HepG2 (cell line): ENCODE results near the gene SEMA4C. TPM values are rescaled to one million over a fixed set of nuclear protein-coding genes. Genes with fewer than 3 reads are reported as not detected.

Source experiments
- ATF1 ChIP-seq: IDR thresholded peaks from 2 replicates; pipeline ENCODE4 v1.6.1; 2016; ENCODE audit warnings: mild to moderate bottlenecking, control low read depth
- HES4 ChIP-seq: sonication (generic); formaldehyde crosslinking; IDR thresholded peaks from 2 replicates; pipeline ENCODE4 v1.9.0; 2021; ENCODE audit warnings: mild to moderate bottlenecking, missing genetic modification reagents, borderline replicate concordance
- HNF1B ChIP-seq: sonication (generic); formaldehyde crosslinking; IDR thresholded peaks from 2 replicates; pipeline ENCODE4 v1.5.1; 2020; ENCODE audit warnings: mild to moderate bottlenecking, moderate library complexity, missing genetic modification reagents
- HNF4G ChIP-seq, 2 experiments: sonication (generic) in 1 of 2; formaldehyde crosslinking in 1 of 2; IDR thresholded peaks; 2 replicates each; pipeline versions ENCODE4 v1.4.0 to v1.6.1; 2011 to 2020; ENCODE audit warnings: borderline replicate concordance in 2 of 2, low read depth in 2 of 2, mild to moderate bottlenecking in 2 of 2, low read length in 1 of 2, missing genetic modification reagents in 1 of 2, moderate library complexity in 1 of 2
- HOMEZ ChIP-seq: IDR thresholded peaks from 2 replicates; pipeline ENCODE4 v1.6.1; 2016; ENCODE audit warnings: low read depth
- MED1 ChIP-seq: sonication (generic); formaldehyde crosslinking; IDR thresholded peaks from 2 replicates; pipeline ENCODE4 v1.4.0; 2020; ENCODE audit warnings: missing genetic modification reagents
- NCOA1 ChIP-seq: sonication (generic); formaldehyde crosslinking; IDR thresholded peaks from 2 replicates; pipeline ENCODE4 v1.9.0; 2021; ENCODE audit warnings: missing genetic modification reagents
- NONO ChIP-seq, 2 experiments: fragments of 450-650 bp in 1 of 2; sonication (generic) in 1 of 2; formaldehyde crosslinking in 1 of 2; IDR thresholded peaks in 1 of 2; conservative IDR thresholded peaks in 1 of 2; 2 replicates each; pipeline versions ENCODE4 v1.6.1 to v1.8.0; 2017 to 2022; ENCODE audit warnings: mild to moderate bottlenecking in 1 of 2, missing genetic modification reagents in 1 of 2, moderate library complexity in 1 of 2
- SMAD1 ChIP-seq: sonication (generic); formaldehyde crosslinking; IDR thresholded peaks from 2 replicates; pipeline ENCODE4 v1.4.0; 2020; ENCODE audit warnings: missing genetic modification reagents, low read depth, mild to moderate bottlenecking, borderline replicate concordance
- TBL1XR1 ChIP-seq: fragments of 150-350 bp; IDR thresholded peaks from 2 replicates; pipeline ENCODE4 v1.6.1; 2014; ENCODE audit warnings: borderline replicate concordance, low read length; ENCODE audit not compliant: partially characterized antibody
- ZKSCAN5 ChIP-seq: sonication (generic); formaldehyde crosslinking; IDR thresholded peaks from 2 replicates; pipeline ENCODE4 v1.5.1; 2020; ENCODE audit warnings: mild to moderate bottlenecking, missing genetic modification reagents
- ZNF280D ChIP-seq: sonication (generic); formaldehyde crosslinking; IDR thresholded peaks from 2 replicates; pipeline ENCODE4 v1.5.1; 2020; ENCODE audit warnings: mild to moderate bottlenecking, missing genetic modification reagents
- ZNF331 ChIP-seq: sonication (generic); formaldehyde crosslinking; IDR thresholded peaks from 2 replicates; pipeline ENCODE4 v1.4.0; 2020; ENCODE audit warnings: missing genetic modification reagents
- ZNF589 ChIP-seq: sonication (generic); formaldehyde crosslinking; conservative IDR thresholded peaks from 2 replicates; pipeline ENCODE4 v1.8.0; 2022; ENCODE audit warnings: mild to moderate bottlenecking, moderate library complexity, missing genetic modification reagents
- ZNF607 ChIP-seq: sonication (generic); formaldehyde crosslinking; IDR thresholded peaks from 2 replicates; pipeline ENCODE4 v1.5.1; 2020; ENCODE audit warnings: missing genetic modification reagents, mild to moderate bottlenecking, borderline replicate concordance
- ZNF614 ChIP-seq: IDR thresholded peaks from 2 replicates; pipeline ENCODE4 v1.6.1; 2018; ENCODE audit warnings: missing biosample characterization, missing genetic modification reagents, inconsistent platforms, borderline replicate concordance
- ZNF720 ChIP-seq: sonication (generic); formaldehyde crosslinking; IDR thresholded peaks from 2 replicates; pipeline ENCODE4 v1.4.0; 2020; ENCODE audit warnings: missing genetic modification reagents
- ZNF749 ChIP-seq: sonication (generic); formaldehyde crosslinking; IDR thresholded peaks from 2 replicates; pipeline ENCODE4 v1.8.0; 2022; ENCODE audit warnings: mild to moderate bottlenecking, missing genetic modification reagents, moderate library complexity, borderline replicate concordance
- ZNF839 ChIP-seq: sonication (generic); formaldehyde crosslinking; IDR thresholded peaks from 2 replicates; pipeline ENCODE4 v1.4.0; 2020; ENCODE audit warnings: missing genetic modification reagents, mild to moderate bottlenecking, borderline replicate concordance
- ZUFSP ChIP-seq: sonication (generic); formaldehyde crosslinking; IDR thresholded peaks from 2 replicates; pipeline ENCODE4 v1.9.0; 2021; ENCODE audit warnings: missing genetic modification reagents, mild to moderate bottlenecking, borderline replicate concordance
- polyA plus RNA-seq, 8 experiments: library from polyadenylated mRNA; depleted of rRNA in 3 of 8; stranded (reverse) in 7 of 8; unstranded in 1 of 8; fragments of >200 nt; fragmentation: Illumina TruSeq in 4 of 8; extraction: Trizol in 4 of 8; gene quantifications; 2 replicates each; pipeline versions ENCODE4 v1.2.1 to v1.2.3, GENCODE V29; 2011 to 2016; ENCODE audit warnings: low read depth in 4 of 8, missing spikeins in 1 of 8, mixed read lengths in 1 of 8; ENCODE audit not compliant: insufficient read depth in 1 of 8
- total RNA-seq, 5 experiments: library from RNA; depleted of rRNA; stranded (reverse); fragments of >200 nt; fragmentation: Illumina TruSeq; extraction: Trizol; gene quantifications; 2 replicates each; pipeline ENCODE4 v1.2.3, GENCODE V29; 2016; ENCODE audit warnings: low read depth in 1 of 5

Gene SEMA4C
- total and polyA plus RNA-seq, 2 of the 13 experiments (the other 11 are each of a cell fraction or from before 2014, with no cell fraction given): 25.9 to 46.6 TPM

- TF ChIP-seq HNF1B (CRISPR knock-in tag) (peak; percentile 92), ZNF607 (peak; percentile 98), ZNF589 (CRISPR knock-in tag) (no peak), ZNF331 (CRISPR knock-in tag) (peak; percentile 59; the same call in 1 of the 2 replicates), NONO (IDR thresholded peaks at IDR 0.05) (no peak), NONO (CRISPR knock-in tag; conservative IDR thresholded peaks at IDR 0.05) (peak; percentile 86), ZKSCAN5 (CRISPR knock-in tag) (peak; percentile 60), MED1 (CRISPR knock-in tag) (peak; percentile 84), ZNF839 (CRISPR knock-in tag) (0 out of 2 replicates have a peak, but pooled peaks have one; percentile 13), SMAD1 (peak; percentile 92), HES4 (CRISPR knock-in tag) (peak; percentile 99), ZNF749 (CRISPR knock-in tag) (peak; percentile 95), ZNF720 (CRISPR knock-in tag) (peak; percentile 45; the same call in 1 of the 2 replicates), ATF1 (CRISPR knock-in tag) (no peak), ZNF280D (CRISPR knock-in tag) (0 out of 2 replicates have a peak, but pooled peaks have one; percentile 74), HOMEZ (no peak; the same call in 1 of the 2 replicates), HNF4G (IDR thresholded peaks at IDR 0.05; ENCODE audit: borderline replicate concordance, low read depth, low read length) (no peak), HNF4G (CRISPR knock-in tag; IDR thresholded peaks at IDR 0.05; ENCODE audit: borderline replicate concordance, low read depth) (no peak), ZNF614 (peak; percentile 13; the same call in 1 of the 2 replicates), TBL1XR1 (peak; percentile 66), ZUFSP (CRISPR knock-in tag) (no peak), NCOA1 (CRISPR knock-in tag) (peak; percentile 83; the same call in 1 of the 2 replicates)
Observed at GRCh38 chr2:96857667-96858372, 12.1 kb downstream of the SEMA4C start, which contains the start of gene ANKRD39 (continued).
